Liver (tissue), 9 donors: ENCODE results near the gene NTM. TPM values are rescaled to one million over a fixed set of nuclear protein-coding genes. Genes with fewer than 3 reads are reported as not detected.

ENCODE experiments used
- DNase-seq: peaks from one replicate; pipeline ENCODE4 v3.0.0-alpha.2; 2017; ENCODE audit warnings: low spot score
- H3K27ac ChIP-seq, 2 donors: one replicate each; pipeline ENCODE4 v1.7.0; 2013; ENCODE audit warnings: inconsistent platforms in 2 of 2, low read length in 2 of 2, control low read depth in 1 of 2, low read depth in 1 of 2, mild to moderate bottlenecking in 1 of 2
- H3K27me3 ChIP-seq, 4 donors: one replicate each; pipeline versions ENCODE4 v1.6.1 to v1.7.0; 2013; ENCODE audit warnings: low read length in 3 of 4, inconsistent platforms in 1 of 4, mild to moderate bottlenecking in 1 of 4, moderate library complexity in 1 of 4; ENCODE audit not compliant: control insufficient read depth in 4 of 4, insufficient read depth in 4 of 4
- H3K36me3 ChIP-seq, 4 donors: one replicate each; pipeline versions ENCODE4 v1.6.1 to v1.7.0; 2013; ENCODE audit warnings: low read length in 3 of 4, mild to moderate bottlenecking in 3 of 4, low read depth in 1 of 4, moderate library complexity in 1 of 4; ENCODE audit not compliant: control insufficient read depth in 4 of 4, insufficient read depth in 3 of 4
- H3K4me1 ChIP-seq, 4 donors: one replicate each; pipeline versions ENCODE4 v1.6.1 to v1.7.0; 2013; ENCODE audit warnings: low read length in 3 of 4, mild to moderate bottlenecking in 3 of 4, moderate library complexity in 1 of 4; ENCODE audit not compliant: control insufficient read depth in 4 of 4, insufficient read depth in 4 of 4
- H3K4me3 ChIP-seq, 3 donors: one replicate each; pipeline versions ENCODE4 v1.6.1 to v1.7.0; 2013; ENCODE audit warnings: low read length in 3 of 3, control low read depth in 1 of 3, low read depth in 1 of 3, mild to moderate bottlenecking in 1 of 3
- H3K9ac ChIP-seq, 2 donors: one replicate each; pipeline ENCODE4 v1.7.0; 2013; ENCODE audit warnings: low read length in 2 of 2, mild to moderate bottlenecking in 2 of 2, moderate library complexity in 2 of 2, control low read depth in 1 of 2, low read depth in 1 of 2
- H3K9me3 ChIP-seq, 4 donors: one replicate each; pipeline versions ENCODE4 v1.6.1 to v1.7.0; 2013; ENCODE audit warnings: low read length in 3 of 4; ENCODE audit not compliant: control insufficient read depth in 4 of 4
- ATF3 ChIP-seq: IDR thresholded peaks from 2 replicates; pipeline ENCODE4 v1.6.1; 2016; ENCODE audit warnings: antibody characterized with exemption
- CTCF ChIP-seq: fragments of 150-350 bp; IDR thresholded peaks from 2 replicates; pipeline ENCODE4 v1.5.1; 2017; ENCODE audit warnings: improper control_type of control experiment, low read depth, low read length; ENCODE audit not compliant: missing input control
- EGR1 ChIP-seq, 2 donors: IDR thresholded peaks; 2 replicates each; pipeline ENCODE4 v1.6.1; 2016 to 2018; ENCODE audit warnings: antibody characterized with exemption in 2 of 2, low read depth in 2 of 2
- FOXA1 ChIP-seq: IDR thresholded peaks from 2 replicates; pipeline ENCODE4 v1.6.1; 2016; ENCODE audit warnings: antibody characterized with exemption
- GABPA ChIP-seq, 2 donors: IDR thresholded peaks in 1 of 2; conservative IDR thresholded peaks in 1 of 2; 2 replicates each; pipeline ENCODE4 v1.6.1; 2016; ENCODE audit warnings: antibody characterized with exemption in 2 of 2, mild to moderate bottlenecking in 1 of 2, moderate library complexity in 1 of 2
- HNF4A ChIP-seq, 2 donors: conservative IDR thresholded peaks; 2 replicates each; pipeline ENCODE4 v1.6.1; 2016; ENCODE audit warnings: antibody characterized with exemption in 2 of 2, mild to moderate bottlenecking in 2 of 2
- HNF4G ChIP-seq: IDR thresholded peaks from 2 replicates; pipeline ENCODE4 v1.6.1; 2016; ENCODE audit warnings: antibody characterized with exemption
- JUND ChIP-seq, 2 donors: IDR thresholded peaks; 2 replicates each; pipeline ENCODE4 v1.6.1; 2016; ENCODE audit warnings: antibody characterized with exemption in 2 of 2
- MAX ChIP-seq: IDR thresholded peaks from 2 replicates; pipeline ENCODE4 v1.6.1; 2016; ENCODE audit warnings: antibody characterized with exemption
- NR2F2 ChIP-seq: IDR thresholded peaks from 2 replicates; pipeline ENCODE4 v1.6.1; 2016; ENCODE audit warnings: antibody characterized with exemption
- RAD21 ChIP-seq, 2 donors: IDR thresholded peaks; 2 replicates each; pipeline ENCODE4 v1.6.1; 2016; ENCODE audit warnings: antibody characterized with exemption in 2 of 2, mild to moderate bottlenecking in 2 of 2
- REST ChIP-seq: IDR thresholded peaks from 2 replicates; pipeline ENCODE4 v1.6.1; 2016; ENCODE audit warnings: antibody characterized with exemption, mild to moderate bottlenecking
- RXRA ChIP-seq, 2 donors: IDR thresholded peaks; 2 replicates each; pipeline ENCODE4 v1.6.1; 2017 to 2018; ENCODE audit warnings: antibody characterized with exemption in 2 of 2, mild to moderate bottlenecking in 1 of 2
- SP1 ChIP-seq: IDR thresholded peaks from 2 replicates; pipeline ENCODE4 v1.6.1; 2018; ENCODE audit warnings: antibody characterized with exemption, mild to moderate bottlenecking
- TAF1 ChIP-seq: conservative IDR thresholded peaks from 2 replicates; pipeline ENCODE4 v1.6.1; 2016; ENCODE audit warnings: antibody characterized with exemption, mild to moderate bottlenecking
- YY1 ChIP-seq: IDR thresholded peaks from 2 replicates; pipeline ENCODE4 v1.6.1; 2016; ENCODE audit warnings: antibody characterized with exemption, mild to moderate bottlenecking
- ZBTB33 ChIP-seq: IDR thresholded peaks from 2 replicates; pipeline ENCODE4 v1.6.1; 2016; ENCODE audit warnings: antibody characterized with exemption
- WGBS: extraction: QIAGEN DNeasy Blood & Tissue Kit; methylation state at CpG from one replicate; pipeline ENCODE4 v1.1.7; 2013; 5-methylcytosine and 5-hydroxymethylcytosine counted together
- polyA plus RNA-seq, 2 donors: library from polyadenylated mRNA; stranded (reverse) in 1 of 2; unstranded in 1 of 2; fragments of 200-250 nt in 1 of 2; fragments of >200 nt in 1 of 2; fragmentation: Nextera tagmentation in 1 of 2; extraction: Ambion mirVana in 1 of 2; gene quantifications; one replicate each; pipeline versions ENCODE4 v1.2.1 to v1.2.3, GENCODE V29; 2013 to 2015
- total RNA-seq, 2 donors: library from RNA; depleted of rRNA; stranded (reverse); fragments of >200 nt; gene quantifications; one replicate each; pipeline ENCODE4 v1.2.3, GENCODE V29; 2014
- donor health status: healthy.
- donor health status: healthy.
- donor health status: healthy.
- donor health status: healthy.
- donor health status: healthy.

NTM gene
- total and polyA plus RNA-seq, 4 donors: 0.08 to 1.1 (median 0.08) TPM; not detected in 1

- Histone ChIP-seq H3K27me3 (peaks cover 0 to 1% (median 0%) of the 10 kb centered on the region in 4 donors), H3K4me1 (no peaks in the 10 kb centered on the region), H3K27ac (no peak overlapping the region), H3K9me3 (peaks cover 0 to 3% (median 0%) of the 10 kb centered on the region in 4 donors), H3K36me3 (no peaks in the 10 kb centered on the region), H3K9ac (no peak overlapping the region), H3K4me3 (no peak overlapping the region)
- DNase-seq: no peak
- TF ChIP-seq REST: no peak
- no peak for TF ChIP-seq TAF1
- TF ChIP-seq SP1: no peak
- TF ChIP-seq RAD21 (IDR thresholded peaks at IDR 0.05): no peak
- no peak for TF ChIP-seq RXRA (IDR thresholded peaks at IDR 0.05)
- no peak for TF ChIP-seq FOXA1
- no peak for TF ChIP-seq JUND (IDR thresholded peaks at IDR 0.05)
- no peak for TF ChIP-seq HNF4A (conservative IDR thresholded peaks at IDR 0.05)
- no peak for TF ChIP-seq CTCF
- TF ChIP-seq HNF4G: no peak
- no peak for TF ChIP-seq MAX
- TF ChIP-seq EGR1 (IDR thresholded peaks at IDR 0.05; ENCODE audit: low read depth in 2 of 2): no peak
- 83% methylated on average over 6 of the region's 6 CpGs for WGBS
Measured at GRCh38 chr11:131628739-131629138, 258.3 kb downstream of the NTM start.

DNA sequence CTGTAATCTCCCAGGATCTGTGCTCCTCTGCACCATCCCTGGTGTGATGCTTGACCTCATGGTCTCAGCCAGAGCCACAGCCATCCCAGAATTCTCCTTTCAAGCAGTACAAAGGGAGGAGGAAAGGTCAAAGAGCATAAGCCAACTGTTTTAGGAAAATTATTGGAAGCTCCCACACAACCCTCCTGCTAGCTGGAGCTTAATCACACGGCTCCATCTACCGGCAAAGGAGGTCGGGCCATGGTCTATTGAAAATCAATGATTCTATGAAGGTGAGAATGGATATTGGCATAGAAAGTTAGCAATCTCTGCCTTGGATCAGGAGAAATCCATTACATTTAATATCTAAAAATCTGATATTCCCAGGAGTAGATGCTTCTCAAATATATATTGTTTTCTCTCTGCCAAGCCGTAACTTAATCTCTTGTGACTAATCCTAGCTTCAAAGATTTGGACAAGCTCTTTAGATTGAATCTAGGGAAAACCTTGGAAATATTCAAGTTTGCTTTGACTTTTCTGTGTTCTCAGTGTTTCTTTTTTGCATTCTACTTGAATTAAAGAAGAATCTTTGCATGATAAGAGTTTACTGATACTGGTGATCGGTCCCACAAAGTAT, 259.6 kb downstream of the NTM start:
- Histone ChIP-seq H3K27me3 (peaks cover 0 to 5% (median 0%) of the 10 kb centered on the region in 4 donors), H3K4me3 (no peak overlapping the region), H3K36me3 (no peaks in the 10 kb centered on the region), H3K9ac (no peak overlapping the region), H3K9me3 (peaks cover 0 to 3% (median 0%) of the 10 kb centered on the region in 4 donors), H3K4me1 (no peaks in the 10 kb centered on the region), H3K27ac (no peak overlapping the region)
- DNase-seq: no peak
- 64% methylated on average over 5 of the region's 5 CpGs for WGBS
- no peak for TF ChIP-seq HNF4G
- TF ChIP-seq JUND (IDR thresholded peaks at IDR 0.05): no peak
- TF ChIP-seq SP1: no peak
- TF ChIP-seq ZBTB33: no peak
- TF ChIP-seq GABPA (IDR thresholded peaks at IDR 0.05 in 1 of 2, conservative IDR thresholded peaks at IDR 0.05 in 1 of 2): no peak
- no peak for TF ChIP-seq RAD21 (IDR thresholded peaks at IDR 0.05)
- TF ChIP-seq NR2F2: no peak
- no peak for TF ChIP-seq REST
- TF ChIP-seq HNF4A (conservative IDR thresholded peaks at IDR 0.05): no peak
- TF ChIP-seq YY1: no peak
- no peak for TF ChIP-seq RXRA (IDR thresholded peaks at IDR 0.05)
- TF ChIP-seq ATF3: no peak
- TF ChIP-seq MAX: no peak
